ENCODE results near the gene ACTN4.
"Not testable (repeated sequence)": the region's sequence is repeated elsewhere in the genome, so short reads cannot be mapped to it uniquely, and the experiment has no call there.

The ACTN4 gene

DNA sequence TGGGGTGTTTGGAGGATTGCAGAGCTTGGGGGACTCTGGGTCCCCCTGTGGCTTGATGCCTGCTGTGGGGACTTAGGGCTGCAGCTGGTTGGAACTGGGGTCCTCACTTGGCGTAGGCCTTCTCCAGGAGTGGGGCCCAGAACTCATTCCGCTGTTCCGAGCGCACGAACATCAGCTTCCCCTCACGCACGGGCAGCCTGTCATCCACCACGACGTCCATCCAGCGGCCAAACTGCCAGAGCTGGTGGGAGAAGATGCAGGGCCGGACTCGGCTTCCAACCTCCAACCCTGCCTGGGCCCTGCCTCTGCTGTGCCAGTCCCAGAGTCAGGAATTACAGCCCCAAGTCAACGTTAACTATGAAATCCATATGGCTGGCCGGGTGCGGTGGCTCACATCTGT, 94.2 kb downstream of the ACTN4 start:
- DNase-seq: no peak

GRCh38 chr19:38742296-38742695, 94.8 kb downstream of the ACTN4 start:
- DNase-seq: no peak

DNA sequence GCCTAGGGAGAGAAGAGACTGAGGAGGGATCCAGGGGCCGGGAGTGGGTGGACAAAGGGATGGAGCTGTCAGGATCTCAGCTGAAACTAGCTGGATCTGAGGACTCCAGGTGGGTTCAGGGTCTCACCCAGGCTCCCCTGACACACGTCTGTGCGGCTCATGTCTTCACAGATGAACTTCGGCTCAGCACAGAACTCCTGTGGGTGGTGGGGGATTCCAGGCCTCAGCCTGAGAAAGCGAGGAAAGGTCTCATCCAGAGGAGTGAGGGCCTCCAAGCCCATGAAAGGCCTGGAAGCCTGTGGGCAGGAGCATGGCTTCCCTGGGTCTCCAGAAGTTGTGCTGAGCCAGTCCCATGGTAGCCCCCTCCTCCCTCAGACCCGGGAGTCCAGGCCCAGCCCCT, 95.5 kb downstream of the ACTN4 start:
- no peak for DNase-seq

GRCh38 chr19:38743394-38744297, 96.2 kb downstream of the ACTN4 start:
- no peak for DNase-seq

- DNase-seq: no peak
Observed at GRCh38 chr19:38744298-38744681, 96.8 kb downstream of the ACTN4 start, which contains the start of gene CAPN12. TSS of gene CAPN12 (minus strand) at chr19:38744474. CDS start at chr19:38744165, 309 bp downstream.

- no peak for DNase-seq
Observed at GRCh38 chr19:38744874-38745273, 97.4 kb downstream of the ACTN4 start.

DNA sequence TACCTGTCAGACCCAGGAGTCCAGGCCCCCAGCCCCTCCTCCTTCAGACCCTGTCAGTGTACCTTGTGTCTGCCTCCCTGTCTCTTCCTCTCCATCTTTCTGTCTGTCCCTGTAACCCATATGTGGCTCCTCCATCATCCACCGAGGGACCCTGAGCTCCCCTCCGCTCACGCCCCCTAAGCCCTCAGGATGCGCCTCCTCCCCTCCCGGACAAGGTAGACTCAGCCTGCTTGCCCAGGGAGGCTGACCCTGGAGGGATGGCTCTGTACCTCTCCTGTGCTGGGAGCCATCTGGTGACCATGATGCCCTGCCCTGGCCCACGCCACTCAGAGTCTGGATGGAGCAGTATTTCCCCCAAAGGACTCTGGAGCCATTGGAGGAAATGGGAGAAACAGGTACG, 97.9 kb downstream of the ACTN4 start:
- DNase-seq: no peak

DNA sequence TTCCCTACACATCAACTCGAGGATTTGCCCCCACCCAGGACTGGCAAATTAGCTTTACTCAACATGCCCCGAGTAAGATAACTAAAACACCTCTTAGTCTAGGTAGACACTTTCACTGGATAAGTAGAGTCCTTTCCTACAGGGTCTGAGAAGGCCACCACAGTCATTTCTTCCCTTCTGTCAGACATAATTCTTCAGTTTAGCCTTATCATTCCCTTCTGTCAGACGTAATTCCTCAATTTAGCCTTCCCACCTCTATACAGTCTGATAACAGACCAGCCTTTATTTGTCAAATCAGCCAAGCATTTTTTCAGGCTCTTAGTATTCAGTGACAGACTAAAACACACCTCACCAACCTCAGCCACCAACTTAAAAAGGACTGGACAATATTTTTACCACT, 106.3 kb downstream of the ACTN4 start:
- DNase-seq: not testable (repeated sequence)

GRCh38 chr19:38754196-38754595, 106.7 kb downstream of the ACTN4 start:
- DNase-seq: not testable (repeated sequence)

DNA sequence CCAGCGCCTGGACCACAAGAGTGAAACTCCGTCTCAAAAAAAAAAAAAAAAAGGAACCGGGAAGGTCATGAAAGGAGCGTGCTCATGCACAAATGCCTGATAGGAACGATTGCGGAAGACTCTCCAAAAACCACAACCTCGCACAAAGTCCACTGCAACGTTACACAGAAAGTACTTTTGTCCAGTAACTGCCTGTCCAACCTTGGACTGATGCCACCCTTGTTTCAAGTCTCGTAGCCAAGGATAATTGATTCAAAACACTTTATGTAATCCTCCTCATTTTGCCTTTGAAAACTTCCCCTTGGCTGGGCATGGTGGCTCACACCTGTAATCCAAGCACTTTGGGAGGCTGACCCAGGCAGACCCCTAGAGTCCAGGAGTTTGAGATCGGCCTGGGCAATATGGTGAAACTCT, 112.1 kb downstream of the ACTN4 start:
- no peak for DNase-seq

DNA sequence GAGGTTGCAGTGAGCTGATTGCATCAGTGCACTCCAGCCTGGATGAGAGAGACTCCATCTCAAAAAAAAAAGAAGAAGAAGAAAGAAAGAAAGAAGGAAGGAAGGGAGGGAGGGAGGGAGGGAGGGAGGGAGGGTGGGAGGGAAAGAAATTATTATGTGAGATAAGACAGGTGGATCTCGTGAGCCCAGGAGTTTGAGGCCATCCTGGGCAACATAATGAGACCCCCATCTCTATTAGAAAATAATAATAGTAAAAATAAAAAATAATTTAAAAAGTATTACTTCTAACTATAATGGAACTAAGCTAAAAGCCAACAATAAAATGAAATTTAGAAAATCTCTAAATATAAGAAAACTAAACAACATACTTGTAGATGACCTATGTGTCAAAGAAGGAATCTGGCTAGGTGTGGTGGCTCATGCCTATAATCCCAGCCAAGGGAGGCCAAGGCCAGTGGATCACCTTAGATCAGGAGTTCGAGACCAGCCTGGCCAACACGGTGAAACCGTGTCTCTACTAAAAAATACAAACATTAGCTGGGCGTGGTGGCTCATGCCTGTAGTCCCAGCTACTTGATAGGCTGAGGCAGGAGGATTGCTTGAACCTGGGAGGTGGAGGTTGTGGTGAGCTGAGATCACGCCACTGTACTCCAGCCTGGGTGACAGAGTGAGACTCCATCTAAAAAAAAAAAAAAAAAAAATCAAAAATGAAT, 113.5 kb downstream of the ACTN4 start:
- DNase-seq: not testable (repeated sequence)

GRCh38 chr19:38761884-38762389, 114.5 kb downstream of the ACTN4 start:
- not testable (repeated sequence) for DNase-seq

DNA sequence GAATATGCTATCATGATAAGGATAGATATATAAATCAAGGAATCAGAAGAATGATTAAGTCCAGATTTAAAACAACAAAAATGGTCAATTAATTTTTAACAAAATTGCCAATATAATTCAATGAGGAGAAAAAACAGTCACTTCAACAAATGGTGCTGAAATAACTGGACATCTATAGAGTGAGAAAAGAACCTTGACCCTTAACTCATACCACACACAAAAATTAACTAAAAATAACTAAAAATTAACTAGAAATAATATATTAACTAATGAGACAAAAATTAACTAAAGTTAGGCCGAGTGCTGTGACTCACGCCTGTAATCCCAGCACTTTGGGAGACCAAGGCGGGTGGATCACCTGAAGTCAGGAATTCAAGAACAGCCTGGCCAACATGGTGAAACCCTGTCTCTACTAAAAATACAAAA, 116.4 kb downstream of the ACTN4 start:
- no peak for DNase-seq

- no peak for DNase-seq
Observed at GRCh38 chr19:38765214-38765613, 117.8 kb downstream of the ACTN4 start.

DNA sequence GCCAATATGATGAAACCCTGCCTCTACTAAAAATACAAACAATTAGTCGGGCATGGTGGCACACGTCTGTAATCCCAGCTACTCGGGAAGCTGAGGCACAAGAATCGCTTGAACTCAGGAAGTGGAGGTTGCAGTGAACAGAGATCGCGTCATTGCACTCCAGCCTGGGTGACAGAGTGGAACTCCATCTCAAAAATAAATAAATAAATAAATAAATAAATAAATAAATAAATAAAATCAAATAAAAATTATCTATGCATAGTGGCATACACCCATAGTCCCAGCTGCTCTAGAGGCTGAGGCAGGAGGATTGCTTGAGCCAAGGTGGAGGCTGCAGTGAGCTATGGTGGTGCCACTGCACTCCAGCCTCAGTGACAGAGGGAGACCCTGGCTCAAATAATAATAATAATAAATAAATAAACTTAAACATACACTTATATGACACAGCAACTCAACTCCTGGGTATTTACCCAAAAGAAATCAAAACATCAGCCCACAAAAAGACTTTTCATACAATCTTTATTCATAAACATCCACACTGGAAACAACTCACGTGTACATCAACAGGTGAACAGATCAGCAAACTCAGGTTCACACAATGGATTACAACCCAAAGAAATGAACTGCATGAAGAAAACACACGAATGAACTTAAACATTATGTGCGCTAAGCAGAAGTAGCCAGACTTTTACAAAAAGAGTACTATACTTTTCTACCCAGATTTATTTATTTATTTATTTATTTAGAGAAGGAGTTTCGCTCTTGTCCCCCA, 119.0 kb downstream of the ACTN4 start:
- DNase-seq: no peak

DNA sequence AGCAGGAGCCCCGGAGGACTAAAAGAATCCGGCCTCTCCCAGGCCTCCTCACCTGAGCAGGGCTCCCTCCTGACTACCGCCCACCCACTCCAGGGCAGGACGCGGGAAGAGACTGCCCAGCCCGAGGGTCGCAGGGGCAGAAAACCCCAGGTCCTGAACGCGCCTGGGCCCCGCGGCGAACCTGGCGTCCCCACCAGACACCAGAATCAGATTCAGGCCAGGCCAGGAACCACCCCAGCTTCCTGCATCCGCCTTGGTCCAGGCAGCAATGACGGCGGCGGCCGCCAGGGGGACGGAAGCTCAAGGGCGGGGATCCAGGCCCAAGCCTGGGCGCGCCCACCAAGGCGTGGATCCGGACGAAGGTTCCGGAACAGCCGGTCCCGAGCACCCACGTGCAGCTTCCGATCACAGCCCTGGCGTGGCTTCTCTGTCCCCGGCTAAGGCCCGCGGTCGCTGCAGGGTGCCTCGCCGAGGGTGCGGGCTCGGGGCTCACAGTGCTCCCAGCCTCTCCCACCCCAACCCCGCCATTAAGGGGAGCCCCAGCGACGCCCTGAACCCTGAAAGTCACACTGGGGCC, 122.3 kb downstream of the ACTN4 start:
- DNase-seq: peak; percentile 61 to 88 (median 82)

DNA sequence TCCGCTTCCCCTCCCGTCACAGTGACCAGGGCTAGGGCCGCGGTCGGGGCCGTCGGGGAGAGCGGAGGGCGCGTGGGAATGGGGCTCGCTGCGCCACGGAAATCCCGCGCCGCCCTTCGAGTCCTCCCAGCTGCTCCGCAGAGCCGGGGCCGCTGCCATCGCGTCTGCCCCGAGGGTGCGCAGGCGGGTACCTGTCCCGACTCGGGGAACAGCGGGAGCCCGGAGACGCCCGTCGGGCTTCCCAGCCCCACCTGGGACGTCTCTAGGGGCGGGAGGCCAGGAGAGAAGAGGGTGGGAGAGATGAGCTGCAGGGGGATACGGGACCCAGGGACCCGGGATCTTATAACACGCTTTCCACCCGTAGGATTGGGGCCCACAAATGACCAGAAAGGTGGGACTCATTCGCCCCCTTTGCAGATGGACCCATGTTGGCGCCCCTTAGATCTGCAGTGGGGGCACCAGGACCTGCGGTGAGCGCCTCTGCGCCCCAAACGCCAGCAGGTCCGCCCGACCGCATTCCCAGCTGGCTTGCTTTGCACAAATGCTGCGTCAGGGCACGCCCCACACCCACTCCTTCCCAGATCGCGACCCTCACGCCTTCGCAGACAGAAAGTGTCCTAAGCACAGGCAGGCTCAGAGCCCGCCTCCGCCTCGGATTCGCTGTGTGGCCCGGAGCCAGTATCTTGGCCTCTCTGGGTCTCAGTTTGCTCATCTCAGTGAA, 122.9 kb downstream of the ACTN4 start:
- not testable (repeated sequence) for DNase-seq

- not testable (repeated sequence) for DNase-seq
Observed at GRCh38 chr19:38770949-38771275, 123.5 kb downstream of the ACTN4 start.

- DNase-seq: not testable (repeated sequence)
Observed at GRCh38 chr19:38771569-38771968, 124.1 kb downstream of the ACTN4 start.

- no peak for DNase-seq
Observed at GRCh38 chr19:38773469-38774177, 126.2 kb downstream of the ACTN4 start, which contains the start of gene LGALS7. TSS of gene LGALS7 (minus strand) at chr19:38773517. CDS start at chr19:38773492, 25 bp downstream.

Data from activated CD4-positive, CD25-positive, alpha-beta regulatory T cell (primary cell).